ENCODE results near the gene CCDC192. TPM values are rescaled to one million over a fixed set of nuclear protein-coding genes. Genes with fewer than 3 reads are reported as not detected.

Gene CCDC192
- total RNA-seq, 1 donor from 2014 or later, result 2.1 TPM

DNA sequence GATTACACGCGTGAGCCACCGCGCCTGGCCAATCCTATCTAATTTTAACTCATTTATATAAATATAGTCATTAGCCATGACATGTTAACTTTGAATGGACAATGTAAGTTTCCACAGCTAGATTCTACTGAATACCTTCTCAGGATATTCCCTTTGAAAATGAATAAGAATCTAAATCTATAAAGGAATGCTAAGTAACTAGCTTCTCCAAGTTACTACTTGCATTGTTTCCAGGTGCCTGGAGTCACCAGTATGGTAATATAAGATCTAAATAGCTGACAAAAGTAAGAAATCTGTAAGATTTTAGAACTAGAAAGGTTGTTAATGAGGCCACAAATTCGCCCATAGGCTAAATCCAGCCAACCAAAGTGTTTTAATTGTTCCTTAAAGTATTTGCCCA is 191.3 kb downstream of the CCDC192 start:
- no peaks in the 10 kb centered on the region for H3K27me3 Mint-ChIP-seq (ENCODE audit: low read depth)
- DNase-seq (ENCODE audit: low spot score in 2 of 2, unreplicated experiment in 2 of 2), result no peak
- H3K4me1 Mint-ChIP-seq, result peaks cover 27% of the 10 kb centered on the region
- no peaks in the 10 kb centered on the region for H3K9me3 Mint-ChIP-seq
- H3K4me3 Mint-ChIP-seq, result no peak overlapping the region
- no peak overlapping the region for H3K27ac Mint-ChIP-seq
- TF ChIP-seq, protein P1, sequence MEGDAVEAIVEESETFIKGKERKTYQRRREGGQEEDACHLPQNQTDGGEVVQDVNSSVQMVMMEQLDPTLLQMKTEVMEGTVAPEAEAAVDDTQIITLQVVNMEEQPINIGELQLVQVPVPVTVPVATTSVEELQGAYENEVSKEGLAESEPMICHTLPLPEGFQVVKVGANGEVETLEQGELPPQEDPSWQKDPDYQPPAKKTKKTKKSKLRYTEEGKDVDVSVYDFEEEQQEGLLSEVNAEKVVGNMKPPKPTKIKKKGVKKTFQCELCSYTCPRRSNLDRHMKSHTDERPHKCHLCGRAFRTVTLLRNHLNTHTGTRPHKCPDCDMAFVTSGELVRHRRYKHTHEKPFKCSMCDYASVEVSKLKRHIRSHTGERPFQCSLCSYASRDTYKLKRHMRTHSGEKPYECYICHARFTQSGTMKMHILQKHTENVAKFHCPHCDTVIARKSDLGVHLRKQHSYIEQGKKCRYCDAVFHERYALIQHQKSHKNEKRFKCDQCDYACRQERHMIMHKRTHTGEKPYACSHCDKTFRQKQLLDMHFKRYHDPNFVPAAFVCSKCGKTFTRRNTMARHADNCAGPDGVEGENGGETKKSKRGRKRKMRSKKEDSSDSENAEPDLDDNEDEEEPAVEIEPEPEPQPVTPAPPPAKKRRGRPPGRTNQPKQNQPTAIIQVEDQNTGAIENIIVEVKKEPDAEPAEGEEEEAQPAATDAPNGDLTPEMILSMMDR (IDR thresholded peaks at IDR 0.05; ENCODE audit: unreplicated experiment), result no peak
- no peaks in the 10 kb centered on the region for H3K36me3 Mint-ChIP-seq

DNA sequence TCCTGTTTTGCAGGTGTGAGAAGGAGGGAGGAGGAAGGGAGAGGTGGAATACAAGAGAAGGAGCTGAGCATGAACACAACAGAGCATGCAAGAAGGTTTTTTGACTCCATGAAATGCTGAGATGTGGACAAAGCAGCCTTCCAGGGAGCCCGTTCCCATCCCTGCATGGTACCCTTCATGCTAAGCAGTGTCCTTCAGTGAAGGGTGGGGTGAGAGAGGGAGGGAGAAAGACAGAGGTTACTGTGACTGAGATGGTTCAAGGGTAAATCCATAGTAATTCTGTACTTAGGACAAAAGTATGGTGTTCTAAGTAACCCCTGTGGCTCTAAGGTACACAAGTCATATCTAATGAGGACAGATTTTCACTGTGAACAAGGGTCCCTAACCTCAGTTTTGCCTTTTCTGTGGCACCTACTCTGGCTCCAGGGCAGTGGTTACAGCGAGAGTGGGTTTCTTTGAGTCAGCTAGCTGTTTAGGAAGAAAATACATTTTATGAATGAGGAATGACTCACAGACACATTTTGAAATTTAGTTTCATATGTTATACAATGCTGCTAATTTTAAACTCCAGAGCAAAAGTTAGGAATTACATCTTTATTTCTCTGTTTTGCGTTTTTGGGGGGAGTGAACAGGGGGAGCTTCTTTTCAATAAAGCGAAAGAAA is 195.5 kb downstream of the CCDC192 start:
- H3K27me3 Mint-ChIP-seq (ENCODE audit: low read depth), result no peaks in the 10 kb centered on the region
- TF ChIP-seq, protein P1 (IDR thresholded peaks at IDR 0.05; ENCODE audit: unreplicated experiment), result no peak
- H3K36me3 Mint-ChIP-seq, result no peaks in the 10 kb centered on the region
- no peak overlapping the region for H3K27ac Mint-ChIP-seq
- no peaks in the 10 kb centered on the region for H3K9me3 Mint-ChIP-seq
- peaks cover 4% of the 10 kb centered on the region for H3K4me1 Mint-ChIP-seq
- no peak overlapping the region for H3K4me3 Mint-ChIP-seq
- no peak for DNase-seq (ENCODE audit: low spot score in 2 of 2, unreplicated experiment in 2 of 2)

DNA sequence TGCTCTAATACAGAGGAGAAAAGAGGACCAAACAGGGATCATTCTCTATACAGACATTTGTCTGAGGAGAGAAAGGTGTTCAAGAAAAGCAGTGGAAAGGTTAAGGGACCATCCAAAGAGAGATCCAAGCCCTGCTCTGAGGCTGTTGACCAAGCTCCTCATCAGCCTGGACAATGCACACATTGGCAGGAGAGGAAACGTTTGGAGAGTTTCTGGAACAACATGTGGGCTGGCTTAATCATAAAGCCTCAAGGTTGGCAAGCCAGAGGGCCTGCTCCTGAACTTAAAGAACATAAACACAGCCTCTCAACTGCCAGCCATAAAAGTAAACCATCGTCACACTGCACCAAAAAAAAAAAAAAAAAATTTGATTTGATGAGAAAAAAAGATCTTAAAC is 196.0 kb downstream of the CCDC192 start:
- peaks cover 4% of the 10 kb centered on the region for H3K4me1 Mint-ChIP-seq
- H3K27me3 Mint-ChIP-seq (ENCODE audit: low read depth), result no peaks in the 10 kb centered on the region
- no peak for DNase-seq (ENCODE audit: low spot score in 2 of 2, unreplicated experiment in 2 of 2)
- H3K27ac Mint-ChIP-seq, result no peak overlapping the region
- no peaks in the 10 kb centered on the region for H3K36me3 Mint-ChIP-seq
- no peaks in the 10 kb centered on the region for H3K9me3 Mint-ChIP-seq
- no peak overlapping the region for H3K4me3 Mint-ChIP-seq
- TF ChIP-seq, protein P1 (IDR thresholded peaks at IDR 0.05; ENCODE audit: unreplicated experiment), result no peak

DNA sequence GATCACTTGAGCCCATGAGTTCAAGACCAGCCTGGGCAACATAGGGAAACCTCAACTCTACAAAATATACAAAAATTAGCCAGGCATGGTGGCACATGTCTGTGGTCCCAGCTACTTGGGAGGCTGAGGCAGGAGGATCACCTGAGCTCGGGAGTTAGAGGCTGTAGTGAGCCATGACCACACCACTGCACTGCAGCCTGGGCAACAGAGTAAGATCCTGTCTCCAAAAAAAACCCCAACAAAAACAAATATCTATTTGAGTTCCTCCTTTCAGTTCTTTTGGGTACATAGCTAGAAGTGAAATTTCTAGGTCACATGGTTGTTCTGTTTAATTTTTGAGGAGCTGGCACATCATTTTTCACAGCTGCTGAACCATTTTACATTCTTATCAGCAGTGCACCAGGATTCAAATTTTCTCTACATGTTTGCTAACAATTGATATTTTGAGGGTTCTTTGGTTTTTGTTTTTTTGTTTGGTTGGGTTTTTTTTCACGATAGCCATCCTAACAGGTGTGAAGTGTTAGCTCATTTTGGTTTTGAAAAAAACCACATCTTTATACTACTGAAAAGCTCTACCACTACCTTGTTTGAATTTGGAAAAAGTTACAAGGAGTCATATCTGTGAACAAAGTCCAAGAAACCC is 203.5 kb downstream of the CCDC192 start:
- no peak for DNase-seq (ENCODE audit: low spot score in 2 of 2, unreplicated experiment in 2 of 2)
- Mint-ChIP-seq H3K27me3 (ENCODE audit: low read depth) (no peaks in the 10 kb centered on the region), H3K4me1 (peaks cover 1% of the 10 kb centered on the region), H3K9me3 (no peaks in the 10 kb centered on the region), H3K27ac (no peak overlapping the region), H3K4me3 (no peak overlapping the region), H3K36me3 (no peaks in the 10 kb centered on the region)
- TF ChIP-seq, protein P1 (IDR thresholded peaks at IDR 0.05; ENCODE audit: unreplicated experiment), result no peak

DNA sequence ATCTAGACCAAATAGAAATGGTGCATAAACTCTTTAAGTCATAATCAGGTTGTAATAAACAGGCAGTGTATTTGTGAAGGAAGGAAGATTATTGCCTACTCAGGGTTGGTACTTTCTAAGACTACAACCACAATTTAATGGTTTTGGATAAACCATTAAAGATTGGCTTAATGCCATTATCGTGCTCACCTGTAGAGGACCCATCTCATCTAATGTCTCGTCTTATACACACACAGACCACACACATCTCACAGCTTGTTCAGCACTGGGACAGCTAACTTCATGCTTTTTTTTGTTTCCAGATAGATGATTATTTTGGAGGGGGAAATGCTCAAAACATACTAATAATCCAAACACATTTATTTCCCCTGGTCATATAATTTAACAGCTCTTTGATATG is 204.7 kb downstream of the CCDC192 start:
- H3K27me3 Mint-ChIP-seq (ENCODE audit: low read depth), result no peaks in the 10 kb centered on the region
- peaks cover 1% of the 10 kb centered on the region for H3K4me1 Mint-ChIP-seq
- no peak for DNase-seq (ENCODE audit: low spot score in 2 of 2, unreplicated experiment in 2 of 2)
- H3K36me3 Mint-ChIP-seq, result no peaks in the 10 kb centered on the region
- TF ChIP-seq, protein P1 (IDR thresholded peaks at IDR 0.05; ENCODE audit: unreplicated experiment), result no peak
- no peak overlapping the region for H3K4me3 Mint-ChIP-seq
- no peak overlapping the region for H3K27ac Mint-ChIP-seq
- H3K9me3 Mint-ChIP-seq, result no peaks in the 10 kb centered on the region

All from mesothelial cell of epicardium (in vitro differentiated cells).